Heart left ventricle (tissue), 13 donors: ENCODE data around the gene ARL8B.

Experiments
- POLR2A ChIP-seq, 2 donors: fragments of 450-650 bp; IDR thresholded peaks; one replicate each; pipeline ENCODE4 v1.6.1; 2017; ENCODE audit warnings: antibody characterized with exemption in 2 of 2, mild to moderate bottlenecking in 2 of 2, moderate library complexity in 2 of 2
- TF ChIP-seq, protein P1 (sequence below), 12 donors: fragments of 200-600 bp; sonication (generic) in 4 of 12; IDR thresholded peaks; one replicate each; pipeline versions ENCODE4 v1.5.0 to v1.8.0; 2018 to 2022; ENCODE audit warnings: antibody characterized with exemption in 12 of 12, mild to moderate bottlenecking in 5 of 12
- donor health status: ischemic (EF 13 %, LVEDD 7.1; RV severe dilation, severe dysfunction).
- donor health status: DM: no; HTN: yes; CAD: no.
- donor health status: DM: no; HTN: no; CAD: no.
- donor health status: ischemic (EF 25% LVEDD 6.9; RV normal size, moderate dysfunction).
- donor health status: ischemic (EF 25% LVEDD 5.7; RV mildly dilated, moderate dysfunction).
- donor health status: ischemic (EF 35%, LVEDD 5.7; RV mildly dilated, moderate dysfunction).
- donor health status: nonischemic (EF 11% LVEDD 7.7; RV severe dilation, severe dysfunction).
- donor health status: DM: yes; HTN: yes; CAD: no.
- donor health status: PGD.
- donor health status: ischemic (EF 29% LVEDD 5.4; RV normal size, mild dysfunction).
- donor health status: nonischemic (EF 23%, LVEDD 6.1; RV moderate dilation, normal function).

DNA sequence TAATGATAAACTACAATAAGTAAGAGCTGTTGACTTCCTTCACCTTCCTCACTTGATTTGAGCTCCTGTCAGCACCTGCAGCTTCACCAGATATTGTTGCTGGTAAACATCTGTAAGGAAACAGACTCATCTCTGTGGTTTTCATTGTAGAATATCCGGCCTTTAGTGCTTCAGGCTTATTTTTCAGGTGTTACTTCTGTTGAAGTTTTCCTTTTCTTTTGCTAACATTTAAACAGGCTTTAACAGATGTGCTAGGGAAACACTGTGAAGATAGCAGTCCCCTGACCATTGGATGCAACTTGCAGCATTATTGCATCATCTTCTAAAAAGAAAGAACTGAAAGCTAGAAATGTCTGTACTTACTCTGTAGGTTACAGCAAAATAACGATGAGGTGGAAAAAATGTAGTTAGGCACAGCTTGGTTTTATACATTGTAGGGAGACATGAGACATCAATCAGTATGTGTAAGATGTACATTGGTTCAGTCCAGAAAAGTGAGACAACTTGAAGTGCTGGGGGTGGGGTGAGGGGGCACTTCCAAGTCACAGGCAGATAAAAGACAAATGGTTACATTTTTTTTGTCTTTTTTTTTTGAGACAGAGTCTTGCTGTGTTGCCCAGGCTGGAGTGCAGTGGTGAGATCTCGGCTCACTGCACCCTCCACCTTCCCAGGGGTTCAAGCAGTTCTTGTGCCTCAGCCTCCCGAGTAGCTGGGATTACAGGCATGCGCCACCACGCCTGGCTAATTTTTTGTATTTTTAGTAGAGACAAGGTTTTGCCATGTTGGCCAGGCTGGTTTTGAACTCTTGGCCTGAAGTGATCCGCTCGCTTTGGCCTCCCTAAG, 75.6 kb downstream of the ARL8B start:
- TF ChIP-seq, protein P1, sequence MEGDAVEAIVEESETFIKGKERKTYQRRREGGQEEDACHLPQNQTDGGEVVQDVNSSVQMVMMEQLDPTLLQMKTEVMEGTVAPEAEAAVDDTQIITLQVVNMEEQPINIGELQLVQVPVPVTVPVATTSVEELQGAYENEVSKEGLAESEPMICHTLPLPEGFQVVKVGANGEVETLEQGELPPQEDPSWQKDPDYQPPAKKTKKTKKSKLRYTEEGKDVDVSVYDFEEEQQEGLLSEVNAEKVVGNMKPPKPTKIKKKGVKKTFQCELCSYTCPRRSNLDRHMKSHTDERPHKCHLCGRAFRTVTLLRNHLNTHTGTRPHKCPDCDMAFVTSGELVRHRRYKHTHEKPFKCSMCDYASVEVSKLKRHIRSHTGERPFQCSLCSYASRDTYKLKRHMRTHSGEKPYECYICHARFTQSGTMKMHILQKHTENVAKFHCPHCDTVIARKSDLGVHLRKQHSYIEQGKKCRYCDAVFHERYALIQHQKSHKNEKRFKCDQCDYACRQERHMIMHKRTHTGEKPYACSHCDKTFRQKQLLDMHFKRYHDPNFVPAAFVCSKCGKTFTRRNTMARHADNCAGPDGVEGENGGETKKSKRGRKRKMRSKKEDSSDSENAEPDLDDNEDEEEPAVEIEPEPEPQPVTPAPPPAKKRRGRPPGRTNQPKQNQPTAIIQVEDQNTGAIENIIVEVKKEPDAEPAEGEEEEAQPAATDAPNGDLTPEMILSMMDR (IDR thresholded peaks at IDR 0.05): no peak
- TF ChIP-seq POLR2A (IDR thresholded peaks at IDR 0.05): no peak
